ENCODE measurements around the gene TRAF5. TPM values are rescaled to one million over a fixed set of nuclear protein-coding genes. Genes with fewer than 3 reads are reported as not detected.

Gene TRAF5
- polyA plus RNA-seq, 1 experiment, result 22.0 TPM

GRCh38 chr1:211282023-211282373, 44.6 kb upstream of the TRAF5 start:
- H3K27me3 ChIP-seq (ENCODE audit: control insufficient read depth, insufficient read depth, low read length), result no peaks in the 10 kb centered on the region
- no peak overlapping the region for H3K4me3 ChIP-seq (ENCODE audit: low read depth, low read length)
- no peak for TF ChIP-seq CTCF (IDR thresholded peaks at IDR 0.05; ENCODE audit: low read depth, low read length)
- no peak for DNase-seq (ENCODE audit: low read depth, low spot score)
- ChIA-PET POLR2A (interaction anchor here (0.5 to 0.7 kb wide), 3 partner anchors 22 to 1682 kb away, joined by 3 to 5 read pairs (median 3); no protein-coding TSS in a partner anchor), CTCF (interaction anchor here (0.6 kb wide), 1 partner anchor 704 kb away, joined by 8 read pairs; no protein-coding TSS in a partner anchor)
- H3K9me3 ChIP-seq (ENCODE audit: control insufficient read depth, insufficient read depth, low read length), result no peaks in the 10 kb centered on the region
- H3K27ac ChIP-seq (ENCODE audit: low read depth, low read length), result no peak overlapping the region

- ChIA-PET POLR2A (no interaction called here), CTCF (interaction anchor here (0.8 to 1.5 kb wide), 2 partner anchors 21 to 38 kb away, joined by 3 to 10 read pairs; no protein-coding TSS in a partner anchor)
- H3K27me3 ChIP-seq (ENCODE audit: control insufficient read depth, insufficient read depth, low read length), result no peaks in the 10 kb centered on the region
- TF ChIP-seq CTCF (IDR thresholded peaks at IDR 0.05; ENCODE audit: low read depth, low read length), result no peak
- DNase-seq (ENCODE audit: low read depth, low spot score), result no peak
- H3K27ac ChIP-seq (ENCODE audit: low read depth, low read length), result no peak overlapping the region
- H3K9me3 ChIP-seq (ENCODE audit: control insufficient read depth, insufficient read depth, low read length), result no peaks in the 10 kb centered on the region
- H3K4me3 ChIP-seq (ENCODE audit: low read depth, low read length), result no peak overlapping the region
Observed at GRCh38 chr1:211285196-211285595, 41.4 kb upstream of the TRAF5 start.

- no peak for DNase-seq (ENCODE audit: low read depth, low spot score)
- no peak overlapping the region for H3K4me3 ChIP-seq (ENCODE audit: low read depth, low read length)
- H3K27ac ChIP-seq (ENCODE audit: low read depth, low read length), result no peak overlapping the region
- no peak for TF ChIP-seq CTCF (IDR thresholded peaks at IDR 0.05; ENCODE audit: low read depth, low read length)
- no peaks in the 10 kb centered on the region for H3K9me3 ChIP-seq (ENCODE audit: control insufficient read depth, insufficient read depth, low read length)
- ChIA-PET POLR2A (no interaction called here), CTCF (no interaction called here)
- H3K27me3 ChIP-seq (ENCODE audit: control insufficient read depth, insufficient read depth, low read length), result no peaks in the 10 kb centered on the region
Observed at GRCh38 chr1:211287218-211287617, 39.4 kb upstream of the TRAF5 start.

DNA sequence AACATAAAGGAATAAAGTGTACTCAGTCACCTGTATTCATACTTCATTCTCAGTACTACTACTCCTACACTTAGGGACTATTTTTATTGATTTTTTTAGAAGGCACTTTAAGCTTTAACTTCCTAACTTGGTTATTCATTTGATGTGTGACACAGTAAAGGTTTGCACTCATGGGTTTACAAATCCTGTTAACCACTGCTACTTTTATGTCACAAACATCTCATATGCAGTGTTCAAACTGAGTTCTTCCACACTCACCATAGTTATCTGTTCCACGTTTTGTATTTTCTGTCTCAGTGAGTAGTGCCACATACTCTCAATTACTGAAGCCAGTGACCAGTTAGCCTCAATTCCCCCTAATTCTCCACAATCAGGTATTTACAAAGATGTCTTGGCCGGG, 34.2 kb upstream of the TRAF5 start:
- Histone ChIP-seq H3K27ac (ENCODE audit: low read depth, low read length) (no peak overlapping the region), H3K9me3 (ENCODE audit: control insufficient read depth, insufficient read depth, low read length) (no peaks in the 10 kb centered on the region), H3K27me3 (ENCODE audit: control insufficient read depth, insufficient read depth, low read length) (no peaks in the 10 kb centered on the region), H3K4me3 (ENCODE audit: low read depth, low read length) (no peak overlapping the region)
- no peak for TF ChIP-seq CTCF (IDR thresholded peaks at IDR 0.05; ENCODE audit: low read depth, low read length)
- POLR2A ChIA-PET, result no interaction called here
- CTCF ChIA-PET, result interaction anchor here (1.4 kb wide), 1 partner anchor 31 kb away, joined by 5 read pairs; no protein-coding TSS in a partner anchor
- no peak for DNase-seq (ENCODE audit: low read depth, low spot score)

- no peaks in the 10 kb centered on the region for H3K9me3 ChIP-seq (ENCODE audit: control insufficient read depth, insufficient read depth, low read length)
- CTCF ChIA-PET, result interaction anchor here (1.9 kb wide), 1 partner anchor 27 kb away, joined by 10 read pairs; no protein-coding TSS in a partner anchor
- POLR2A ChIA-PET, result no interaction called here
- TF ChIP-seq CTCF (IDR thresholded peaks at IDR 0.05; ENCODE audit: low read depth, low read length), result no peak
- H3K27ac ChIP-seq (ENCODE audit: low read depth, low read length), result no peak overlapping the region
- H3K4me3 ChIP-seq (ENCODE audit: low read depth, low read length), result no peak overlapping the region
- no peak for DNase-seq (ENCODE audit: low read depth, low spot score)
- H3K27me3 ChIP-seq (ENCODE audit: control insufficient read depth, insufficient read depth, low read length), result no peaks in the 10 kb centered on the region
Observed at GRCh38 chr1:211296396-211296795, 30.2 kb upstream of the TRAF5 start.
